ENCODE data around the gene DTNA.
"Not testable (repeated sequence)": the region's sequence is repeated elsewhere in the genome, so short reads cannot be mapped to it uniquely, and the experiment has no call there.

The DTNA gene

GRCh38 chr18:34734056-34734455, 24.0 kb downstream of the DTNA start:
- no peak for TF ChIP-seq CTCF (IDR thresholded peaks at IDR 0.05; ENCODE audit: low read depth, low read length)
- H3K4me3 ChIP-seq (replicated peaks in 1 of 2; ENCODE audit: low read depth in 2 of 2, low read length in 2 of 2) = no peak overlapping the region
- no peak for DNase-seq (ENCODE audit: low read depth in 2 of 2)

GRCh38 chr18:34734526-34734925, 24.4 kb downstream of the DTNA start:
- not testable (repeated sequence) for DNase-seq (ENCODE audit: low read depth in 2 of 2)

GRCh38 chr18:34738175-34738894, 28.2 kb downstream of the DTNA start:
- peak; percentile 11 to 34 for DNase-seq (ENCODE audit: low read depth in 2 of 2)
- no peak overlapping the region for H3K4me3 ChIP-seq (replicated peaks in 1 of 2; ENCODE audit: low read depth in 2 of 2, low read length in 2 of 2)
- TF ChIP-seq CTCF (IDR thresholded peaks at IDR 0.05; ENCODE audit: low read depth, low read length) = no peak

More at GRCh38 chr18:34734526-34734925, 24.4 kb downstream of the DTNA start:
- H3K4me3 ChIP-seq (replicated peaks in 1 of 2; ENCODE audit: low read depth in 2 of 2, low read length in 2 of 2) = not testable (repeated sequence)

GRCh38 chr18:34740101-34740500, 30.0 kb downstream of the DTNA start:
- no peak overlapping the region for H3K4me3 ChIP-seq (replicated peaks in 1 of 2; ENCODE audit: low read depth in 2 of 2, low read length in 2 of 2)
- no peak for TF ChIP-seq CTCF (IDR thresholded peaks at IDR 0.05; ENCODE audit: low read depth, low read length)
- no peak for DNase-seq (ENCODE audit: low read depth in 2 of 2)

GRCh38 chr18:34740724-34741123, 30.6 kb downstream of the DTNA start:
- TF ChIP-seq CTCF (IDR thresholded peaks at IDR 0.05; ENCODE audit: low read depth, low read length) = no peak
- no peak overlapping the region for H3K4me3 ChIP-seq (replicated peaks in 1 of 2; ENCODE audit: low read depth in 2 of 2, low read length in 2 of 2)
- DNase-seq (ENCODE audit: low read depth in 2 of 2) = no peak

- no peak overlapping the region for H3K4me3 ChIP-seq (replicated peaks in 1 of 2; ENCODE audit: low read depth in 2 of 2, low read length in 2 of 2)
- DNase-seq (ENCODE audit: low read depth in 2 of 2) = no peak
- no peak for TF ChIP-seq CTCF (IDR thresholded peaks at IDR 0.05; ENCODE audit: low read depth, low read length)
These were observed 31.3 kb downstream of the DTNA start for GRCh38 chr18:34741401-34741800.

- no peak overlapping the region for H3K4me3 ChIP-seq (replicated peaks in 1 of 2; ENCODE audit: low read depth in 2 of 2, low read length in 2 of 2)
- no peak for DNase-seq (ENCODE audit: low read depth in 2 of 2)
- no peak for TF ChIP-seq CTCF (IDR thresholded peaks at IDR 0.05; ENCODE audit: low read depth, low read length)
These were observed 32.8 kb downstream of the DTNA start for GRCh38 chr18:34742891-34743341.
